Prostate gland (tissue), 2 donors: ENCODE results near the gene PPP1R15B.

Experiments used
- CTCF ChIP-seq, 4 experiments: fragments of 200-600 bp in 2 of 4; fragments of 450-650 bp in 2 of 4; sonication (generic) in 2 of 4; IDR thresholded peaks; 1 replicate in 3 of 4; 2 replicates in 1 of 4; pipeline ENCODE4 v1.5.1; 2016 to 2019; ENCODE audit warnings: antibody characterized with exemption in 4 of 4, mild to moderate bottlenecking in 2 of 4, moderate library complexity in 2 of 4
- POLR2A ChIP-seq: fragments of 450-650 bp; IDR thresholded peaks from one replicate; pipeline ENCODE4 v1.6.1; 2016; ENCODE audit warnings: antibody characterized with exemption, mild to moderate bottlenecking

GRCh38 chr1:204357551-204358490, 53.8 kb downstream of the PPP1R15B start:
- TF ChIP-seq CTCF (IDR thresholded peaks at IDR 0.05) = no peak
- TF ChIP-seq POLR2A = no peak
